IPS DF 6.9 (cell line): Measurements from ENCODE around the gene COA8.

Experiments used
- DNase-seq: peaks from one replicate; pipeline ENCODE4 v3.0.0-alpha.2; 2013; ENCODE audit warnings: low read depth, low spot score
- H3K27ac ChIP-seq: one replicate; pipeline ENCODE4 v1.5.1; 2013; ENCODE audit warnings: low read length, control low read depth
- H3K27me3 ChIP-seq: 2 replicates; pipeline ENCODE4 v1.6.1; 2013; ENCODE audit warnings: mild to moderate bottlenecking, low read length; ENCODE audit not compliant: control insufficient read depth, insufficient read depth
- H3K36me3 ChIP-seq: 2 replicates; pipeline ENCODE4 v1.6.1; 2013; ENCODE audit warnings: low read length; ENCODE audit not compliant: control insufficient read depth, insufficient read depth
- H3K4me1 ChIP-seq: 2 replicates; pipeline ENCODE4 v1.6.1; 2013; ENCODE audit warnings: low read length; ENCODE audit not compliant: control insufficient read depth, insufficient read depth
- H3K4me3 ChIP-seq: 2 replicates; pipeline ENCODE4 v1.5.1; 2013; ENCODE audit warnings: mild to moderate bottlenecking, low read length
- H3K9me3 ChIP-seq: 2 replicates; pipeline ENCODE4 v1.6.1; 2013; ENCODE audit warnings: low read length, inconsistent platforms; ENCODE audit not compliant: control insufficient read depth, insufficient read depth
- WGBS: extraction: QIAGEN DNeasy Blood & Tissue Kit; methylation state at CpG from one replicate; pipeline ENCODE4 v1.1.7; 2013; ENCODE audit warnings: mixed read lengths, missing lambda C conversion rate; ENCODE audit not compliant: insufficient read length, insufficient coverage; 5-methylcytosine and 5-hydroxymethylcytosine counted together

Gene COA8, protein sequence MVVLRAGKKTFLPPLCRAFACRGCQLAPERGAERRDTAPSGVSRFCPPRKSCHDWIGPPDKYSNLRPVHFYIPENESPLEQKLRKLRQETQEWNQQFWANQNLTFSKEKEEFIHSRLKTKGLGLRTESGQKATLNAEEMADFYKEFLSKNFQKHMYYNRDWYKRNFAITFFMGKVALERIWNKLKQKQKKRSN

GRCh38 chr14:103562429-103563225 is at the start of gene COA8, which contains the start of gene BAG5:
Gene COA8 (plus strand): TSS chr14:103562960. CDS start chr14:103563002, 42 bp downstream.
Gene BAG5 (minus strand): TSS chr14:103562657. CDS start chr14:103561164, 1,493 bp downstream.
- Histone ChIP-seq H3K9me3 (no peaks in the 10 kb centered on the region), H3K27me3 (no peaks in the 10 kb centered on the region), H3K4me1 (no peaks in the 10 kb centered on the region), H3K27ac (no peak within 1 kb of the TSS), H3K4me3 (peak within 1 kb of the TSS; percentile 99), H3K36me3 (peaks cover 3% of the 10 kb centered on the region; the same call in 1 of the 2 replicates)
- WGBS, result no CpG with 5 or more reads among the region's 109 CpGs
- DNase-seq, result peak; percentile 57

GRCh38 chr14:103514596-103515421 is 48.0 kb upstream of the COA8 start:
- H3K27ac ChIP-seq, result no peak overlapping the region
- no CpG with 5 or more reads among the region's 18 CpGs for WGBS
- DNase-seq, result no peak

DNA sequence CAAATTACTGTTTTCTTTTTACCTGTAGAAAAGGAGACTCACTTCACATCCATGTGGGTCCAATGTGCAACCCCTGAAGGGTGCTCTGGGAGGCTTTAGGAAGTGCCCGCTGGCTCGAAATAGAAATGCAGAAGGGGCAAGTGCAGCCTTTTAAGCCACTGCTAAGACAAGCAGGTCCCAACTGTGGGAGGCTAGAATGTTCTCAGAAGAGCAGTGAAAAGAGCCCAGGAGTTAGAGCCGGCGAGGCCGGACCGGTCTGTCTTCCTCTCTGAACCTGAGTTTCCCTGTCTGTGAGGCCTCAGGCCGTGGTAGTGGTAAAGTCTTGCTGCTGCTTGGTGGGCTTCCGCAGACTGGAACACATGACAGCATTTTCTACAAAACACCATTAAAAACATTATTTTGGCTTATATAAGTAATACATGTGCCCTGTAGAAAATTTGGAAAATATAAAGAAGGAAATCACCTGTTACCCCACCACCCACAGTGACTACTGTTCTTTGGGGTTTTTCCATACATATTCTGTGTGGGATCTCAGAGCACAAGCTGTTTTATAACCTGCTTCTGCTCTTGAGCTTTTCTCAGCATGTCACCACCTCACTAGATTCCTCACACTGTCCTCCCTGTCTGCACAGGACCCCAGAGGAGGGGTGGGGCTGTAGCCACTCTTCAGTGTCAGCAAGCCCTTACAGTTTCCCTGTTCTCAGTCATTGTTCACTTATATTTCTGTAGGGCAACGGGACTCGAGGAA is 46.2 kb upstream of the COA8 start:
- no peak for DNase-seq
- H3K27me3 ChIP-seq, result no peaks in the 10 kb centered on the region
- peaks cover 20% of the 10 kb centered on the region for H3K36me3 ChIP-seq
- no CpG with 5 or more reads among the region's 10 CpGs for WGBS
- H3K4me1 ChIP-seq, result peaks cover 12% of the 10 kb centered on the region; the same call in 1 of the 2 replicates
- H3K27ac ChIP-seq, result no peak overlapping the region
- H3K4me3 ChIP-seq, result no peak overlapping the region
- no peaks in the 10 kb centered on the region for H3K9me3 ChIP-seq

More at GRCh38 chr14:103514596-103515421, 48.0 kb upstream of the COA8 start:
- Histone ChIP-seq H3K9me3 (no peaks in the 10 kb centered on the region), H3K36me3 (peaks cover 11% of the 10 kb centered on the region), H3K27me3 (no peaks in the 10 kb centered on the region), H3K4me1 (peaks cover 7% of the 10 kb centered on the region; the same call in 1 of the 2 replicates), H3K4me3 (no peak overlapping the region)

- H3K4me1 ChIP-seq, result peaks cover 12% of the 10 kb centered on the region; the same call in 1 of the 2 replicates
- no peak for DNase-seq
- H3K27ac ChIP-seq, result no peak overlapping the region
- H3K27me3 ChIP-seq, result no peaks in the 10 kb centered on the region
- H3K4me3 ChIP-seq, result no peak overlapping the region
- H3K36me3 ChIP-seq, result peaks cover 20% of the 10 kb centered on the region
- WGBS, result no CpG with 5 or more reads among the region's 10 CpGs
- H3K9me3 ChIP-seq, result no peaks in the 10 kb centered on the region
These were observed 45.6 kb upstream of the COA8 start for GRCh38 chr14:103517174-103517566.

DNA sequence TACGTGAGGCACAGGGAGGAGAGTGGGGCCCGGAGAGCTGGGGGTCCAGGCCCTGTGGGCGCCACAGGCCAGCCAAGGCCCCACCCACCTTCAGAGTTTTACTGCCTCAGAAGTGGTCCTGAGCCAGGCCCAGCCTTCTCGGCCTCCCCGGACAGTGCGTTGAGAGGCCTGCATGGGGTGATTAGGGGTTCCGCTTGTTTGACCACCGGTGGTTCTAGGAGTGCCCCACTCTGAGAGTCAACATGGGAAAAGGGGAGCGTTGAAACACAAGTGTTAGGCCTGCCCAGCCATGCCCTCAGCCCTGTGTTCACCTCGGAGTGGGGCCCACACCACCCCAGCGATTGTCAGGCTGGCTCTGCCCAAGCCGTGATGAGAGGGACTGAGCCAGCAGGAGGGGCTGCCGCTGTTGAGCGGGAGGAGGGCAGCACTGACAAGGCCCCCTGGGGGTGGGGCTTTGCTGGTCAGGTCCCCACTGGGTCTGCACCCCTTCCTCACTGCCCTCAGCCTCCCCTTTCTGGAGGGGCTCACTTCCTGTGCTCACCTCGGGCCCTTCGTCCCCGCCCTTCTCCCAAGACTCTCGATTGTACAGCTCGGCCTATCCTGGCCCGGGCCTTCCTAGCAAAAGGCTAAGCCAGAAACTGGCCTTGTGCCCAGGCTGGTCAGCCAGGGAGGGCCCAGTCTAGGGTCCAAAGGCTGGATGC is 44.9 kb upstream of the COA8 start:
- Histone ChIP-seq H3K36me3 (peaks cover 20% of the 10 kb centered on the region), H3K9me3 (no peaks in the 10 kb centered on the region), H3K27me3 (no peaks in the 10 kb centered on the region), H3K4me3 (no peak overlapping the region), H3K27ac (no peak overlapping the region), H3K4me1 (peaks cover 12% of the 10 kb centered on the region; the same call in 1 of the 2 replicates)
- no CpG with 5 or more reads among the region's 20 CpGs for WGBS
- no peak for DNase-seq

- Histone ChIP-seq H3K27ac (no peak overlapping the region), H3K9me3 (no peaks in the 10 kb centered on the region), H3K4me3 (no peak overlapping the region), H3K27me3 (no peaks in the 10 kb centered on the region; the same call in 1 of the 2 replicates), H3K4me1 (peaks cover 12% of the 10 kb centered on the region; the same call in 1 of the 2 replicates), H3K36me3 (peaks cover 20% of the 10 kb centered on the region)
- WGBS, result no CpG with 5 or more reads among the region's 9 CpGs
- peak; percentile 73 for DNase-seq
These were observed 44.2 kb upstream of the COA8 start for GRCh38 chr14:103518422-103519042.

DNA sequence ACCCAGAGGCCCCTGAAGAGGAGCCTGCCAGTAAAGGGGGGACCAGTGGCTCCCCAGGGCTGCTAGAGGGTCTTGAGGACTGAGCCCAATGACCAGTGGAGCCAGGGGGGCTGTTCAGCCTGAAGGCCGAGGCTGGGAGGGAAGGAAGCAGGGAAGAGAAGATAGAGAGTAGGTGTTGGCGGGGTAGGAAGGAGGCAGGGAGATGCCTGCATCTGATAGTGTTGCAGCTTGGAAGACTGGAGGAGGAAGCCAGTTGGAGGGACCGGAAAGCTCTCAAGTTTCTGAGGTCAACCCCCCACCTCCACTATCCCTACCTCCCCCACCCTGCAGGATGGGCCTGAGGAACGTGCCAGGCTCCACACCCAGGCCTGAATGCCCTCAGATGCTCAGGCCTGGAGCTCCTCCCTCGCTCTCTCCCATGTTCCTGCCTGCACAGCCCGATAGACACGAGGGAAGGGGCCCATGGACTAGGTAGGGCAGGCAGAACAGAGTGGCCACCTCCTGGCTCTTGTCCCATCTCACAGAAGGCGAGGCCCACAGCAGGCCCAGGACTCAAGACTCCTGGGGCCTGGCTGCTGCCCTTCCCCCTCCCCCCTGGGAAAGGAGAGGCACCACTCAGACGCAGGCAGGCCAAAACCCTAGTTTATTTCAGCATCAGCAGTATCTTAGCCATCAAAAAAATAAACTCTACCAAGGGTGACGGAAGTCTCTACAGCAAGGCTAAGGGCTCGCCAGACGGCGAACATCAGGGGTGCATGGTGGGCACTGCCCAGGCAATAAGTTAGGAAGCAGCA is 43.5 kb upstream of the COA8 start:
- DNase-seq, result no peak
- H3K36me3 ChIP-seq, result peaks cover 20% of the 10 kb centered on the region
- peaks cover 12% of the 10 kb centered on the region; the same call in 1 of the 2 replicates for H3K4me1 ChIP-seq
- H3K9me3 ChIP-seq, result no peaks in the 10 kb centered on the region
- peaks cover 4% of the 10 kb centered on the region; the same call in 1 of the 2 replicates for H3K27me3 ChIP-seq
- no peak overlapping the region for H3K4me3 ChIP-seq
- H3K27ac ChIP-seq, result no peak overlapping the region
- WGBS, result no CpG with 5 or more reads among the region's 13 CpGs

DNA sequence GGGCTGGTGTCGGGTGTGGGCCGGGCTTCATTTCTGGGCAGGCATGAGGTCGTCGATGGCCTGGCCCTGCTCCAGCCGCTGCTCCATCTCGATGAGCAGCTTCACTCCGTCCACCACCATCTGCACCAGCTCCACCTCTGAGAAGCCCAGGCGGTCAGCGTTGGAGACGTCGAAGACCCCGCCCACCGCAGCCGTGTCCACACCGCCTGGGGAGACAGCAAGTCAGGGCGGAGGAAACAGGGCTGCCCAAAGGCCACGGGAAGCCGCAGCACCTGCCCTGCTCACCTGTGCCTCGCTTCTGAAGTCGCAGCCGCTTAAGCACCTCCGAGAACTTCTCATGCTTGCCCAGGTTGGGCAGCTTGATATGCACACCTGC is 42.9 kb upstream of the COA8 start:
- H3K9me3 ChIP-seq, result no peaks in the 10 kb centered on the region
- H3K4me3 ChIP-seq, result no peak overlapping the region
- no peak overlapping the region for H3K27ac ChIP-seq
- H3K36me3 ChIP-seq, result peaks cover 20% of the 10 kb centered on the region
- H3K27me3 ChIP-seq, result peaks cover 4% of the 10 kb centered on the region; the same call in 1 of the 2 replicates
- WGBS, result no CpG with 5 or more reads among the region's 22 CpGs
- no peak for DNase-seq
- H3K4me1 ChIP-seq, result peaks cover 12% of the 10 kb centered on the region; the same call in 1 of the 2 replicates
